OCI-LY3 (cell line): ENCODE data around the gene DNAAF2.

ENCODE experiments used
- EZH2phosphoT487 ChIP-seq: fragments of 200-600 bp; shearing (Covaris generic); IDR thresholded peaks from 2 replicates; pipeline ENCODE4 v1.6.1; 2018; ENCODE audit warnings: antibody characterized with exemption, mixed run types, low read depth
- TF ChIP-seq, protein P1 (sequence below): fragments of 200-600, 300-600 bp; sonication (generic); IDR thresholded peaks from 2 replicates; pipeline ENCODE4 v1.5.1; 2014; ENCODE audit warnings: antibody characterized with exemption, low read length, low read depth

DNA sequence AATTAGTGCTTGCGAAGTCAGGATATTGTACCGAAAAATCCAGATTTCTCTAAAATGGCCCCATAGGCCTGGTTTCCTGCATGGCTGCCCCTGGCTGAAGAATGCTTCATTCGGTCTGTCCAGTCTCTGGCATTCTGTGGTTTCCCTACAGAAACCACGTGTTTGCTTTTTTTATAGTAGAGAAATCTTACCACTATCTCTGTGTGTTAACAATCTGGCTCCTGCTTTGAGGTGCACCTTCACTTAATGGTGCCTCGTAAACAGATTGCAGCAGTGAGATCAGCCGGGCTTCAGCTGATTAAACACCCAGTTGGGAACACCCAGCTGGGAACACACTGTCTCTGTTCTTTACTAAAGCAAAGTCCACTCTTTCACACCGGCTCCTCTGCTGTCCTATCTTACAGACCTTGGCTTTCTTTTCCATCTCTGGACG is 6.7 kb upstream of the DNAAF2 start:
- TF ChIP-seq, protein P1, sequence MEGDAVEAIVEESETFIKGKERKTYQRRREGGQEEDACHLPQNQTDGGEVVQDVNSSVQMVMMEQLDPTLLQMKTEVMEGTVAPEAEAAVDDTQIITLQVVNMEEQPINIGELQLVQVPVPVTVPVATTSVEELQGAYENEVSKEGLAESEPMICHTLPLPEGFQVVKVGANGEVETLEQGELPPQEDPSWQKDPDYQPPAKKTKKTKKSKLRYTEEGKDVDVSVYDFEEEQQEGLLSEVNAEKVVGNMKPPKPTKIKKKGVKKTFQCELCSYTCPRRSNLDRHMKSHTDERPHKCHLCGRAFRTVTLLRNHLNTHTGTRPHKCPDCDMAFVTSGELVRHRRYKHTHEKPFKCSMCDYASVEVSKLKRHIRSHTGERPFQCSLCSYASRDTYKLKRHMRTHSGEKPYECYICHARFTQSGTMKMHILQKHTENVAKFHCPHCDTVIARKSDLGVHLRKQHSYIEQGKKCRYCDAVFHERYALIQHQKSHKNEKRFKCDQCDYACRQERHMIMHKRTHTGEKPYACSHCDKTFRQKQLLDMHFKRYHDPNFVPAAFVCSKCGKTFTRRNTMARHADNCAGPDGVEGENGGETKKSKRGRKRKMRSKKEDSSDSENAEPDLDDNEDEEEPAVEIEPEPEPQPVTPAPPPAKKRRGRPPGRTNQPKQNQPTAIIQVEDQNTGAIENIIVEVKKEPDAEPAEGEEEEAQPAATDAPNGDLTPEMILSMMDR, result no peak
- TF ChIP-seq EZH2phosphoT487, result no peak
